ENCODE data around the gene NPPA.

- TF ChIP-seq ZNF274 (IDR thresholded peaks at IDR 0.05; ENCODE audit: low read depth, low read length) (no peak), YY1 (IDR thresholded peaks at IDR 0.05; ENCODE audit: insufficient read depth, insufficient read length) (no peak)
Observed at GRCh38 chr1:11851180-11851579, 3.6 kb upstream of the NPPA start.

Measured in NT2/D1 (cell line).